PC-9 (cell line): ENCODE data around the gene FNDC3B.

ENCODE experiments used
- CTCF ChIP-seq: fragments of 200-600 bp; sonication (generic); conservative IDR thresholded peaks from 2 replicates; pipeline ENCODE4 v1.6.1; 2017; ENCODE audit warnings: mixed run types, antibody characterized with exemption, mild to moderate bottlenecking, moderate library complexity
- EZH2 ChIP-seq: fragments of 200-600 bp; sonication (generic); IDR thresholded peaks from 2 replicates; pipeline ENCODE4 v1.8.0; 2017; ENCODE audit warnings: antibody characterized with exemption, low read depth

DNA sequence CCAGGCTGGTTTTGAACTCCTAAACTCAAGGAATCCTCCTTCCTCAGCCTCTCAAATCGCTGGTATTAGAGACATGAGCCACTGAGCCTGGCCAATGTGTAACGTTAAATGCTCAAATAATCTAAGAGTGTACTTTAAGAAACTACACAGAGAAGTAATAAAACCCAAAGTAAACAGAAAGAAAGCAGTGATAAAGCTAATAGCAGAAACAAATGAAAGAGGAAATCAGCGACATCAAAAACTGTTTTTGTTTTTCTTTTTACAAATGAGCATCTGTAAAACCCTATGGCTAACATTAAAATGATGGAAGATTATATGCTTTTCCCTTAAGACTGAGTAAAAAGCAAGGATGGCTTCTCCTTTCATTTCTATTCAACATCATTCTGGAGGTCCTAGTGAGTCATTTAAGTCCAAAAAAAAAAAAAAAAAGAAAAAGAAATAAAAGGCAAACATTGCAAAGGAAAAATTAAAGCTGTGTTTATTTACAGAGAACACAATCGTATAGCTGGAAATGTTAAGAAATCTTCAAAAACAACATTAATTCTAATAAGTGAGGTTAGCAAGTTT lies 36.8 kb upstream of the FNDC3B start:
- TF ChIP-seq CTCF (no peak), EZH2 (no peak)
